NT2/D1 (cell line): ENCODE results near the gene SIK2.

Experiments used
- SUZ12 ChIP-seq: IDR thresholded peaks from 2 replicates; pipeline ENCODE4 v1.6.1; 2011; ENCODE audit not compliant: insufficient read length, insufficient read depth; ENCODE audit errors: extremely low read depth
- YY1 ChIP-seq: IDR thresholded peaks from 2 replicates; pipeline ENCODE4 v1.6.1; 2011; ENCODE audit not compliant: insufficient read length, insufficient read depth

- TF ChIP-seq YY1 (no peak), SUZ12 (no peak)
Measured at GRCh38 chr11:111778047-111778558, 175.9 kb downstream of the SIK2 start.
